ENCODE data around the gene ZBTB24. TPM values are rescaled to one million over a fixed set of nuclear protein-coding genes. Genes with fewer than 3 reads are reported as not detected.

Gene ZBTB24
- total and polyA plus RNA-seq, 2 of the 13 experiments (the other 11 are each of a cell fraction or from before 2014, with no cell fraction given), result 1.5 to 6.2 TPM

DNA sequence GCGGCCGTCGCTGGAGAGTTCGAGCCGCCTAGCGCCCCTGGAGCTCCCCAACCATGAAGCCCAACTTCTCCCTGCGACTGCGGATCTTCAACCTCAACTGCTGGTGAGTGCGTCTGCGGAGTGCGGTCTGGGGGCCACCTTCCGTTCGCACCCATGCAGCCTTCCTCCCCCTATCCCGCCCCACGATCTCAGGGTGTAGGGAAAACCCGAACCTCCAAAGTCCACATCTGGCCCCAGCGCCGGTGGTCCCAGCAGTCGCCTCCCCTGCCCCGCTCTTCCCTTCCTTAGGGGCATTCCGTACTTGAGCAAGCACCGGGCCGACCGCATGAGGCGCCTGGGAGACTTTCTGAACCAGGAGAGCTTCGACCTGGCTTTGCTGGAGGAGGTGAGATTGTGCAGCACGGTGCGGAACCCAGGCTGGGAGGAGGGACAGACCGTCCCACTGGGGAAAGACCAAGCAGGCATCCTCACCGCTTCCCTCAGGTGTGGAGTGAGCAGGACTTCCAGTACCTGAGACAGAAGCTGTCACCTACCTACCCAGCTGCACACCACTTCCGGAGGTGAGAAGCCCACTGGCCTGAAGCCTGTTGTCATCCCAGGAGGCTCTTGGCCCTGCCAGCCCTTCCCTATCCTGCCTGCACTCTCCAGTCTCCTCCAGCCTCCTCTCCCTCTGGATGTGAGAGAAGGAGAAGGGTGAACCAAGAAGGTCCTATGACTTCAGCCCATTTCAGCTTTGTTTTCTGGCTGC lies 41.8 kb downstream of the ZBTB24 start (continued):
- no peak for TF ChIP-seq SMARCC2 (IDR thresholded peaks at IDR 0.05)
- no peak for TF ChIP-seq FOXO1 (CRISPR knock-in tag; IDR thresholded peaks at IDR 0.05)
- no peak for TF ChIP-seq TRIM24 (CRISPR knock-in tag; IDR thresholded peaks at IDR 0.05)
- no peak for TF ChIP-seq PHF21A (CRISPR knock-in tag; IDR thresholded peaks at IDR 0.05)
- TF ChIP-seq HNRNPLL (IDR thresholded peaks at IDR 0.05; ENCODE audit: low read depth, low read length, poor library complexity, severe bottlenecking), result peak; percentile 77
- TF ChIP-seq MTF1 (CRISPR knock-in tag; IDR thresholded peaks at IDR 0.05), result no peak
- no peak for TF ChIP-seq ZNF451 (CRISPR knock-in tag; IDR thresholded peaks at IDR 0.05)
- no peak for TF ChIP-seq RFXANK (CRISPR knock-in tag; IDR thresholded peaks at IDR 0.05)
- TF ChIP-seq, protein P1, sequence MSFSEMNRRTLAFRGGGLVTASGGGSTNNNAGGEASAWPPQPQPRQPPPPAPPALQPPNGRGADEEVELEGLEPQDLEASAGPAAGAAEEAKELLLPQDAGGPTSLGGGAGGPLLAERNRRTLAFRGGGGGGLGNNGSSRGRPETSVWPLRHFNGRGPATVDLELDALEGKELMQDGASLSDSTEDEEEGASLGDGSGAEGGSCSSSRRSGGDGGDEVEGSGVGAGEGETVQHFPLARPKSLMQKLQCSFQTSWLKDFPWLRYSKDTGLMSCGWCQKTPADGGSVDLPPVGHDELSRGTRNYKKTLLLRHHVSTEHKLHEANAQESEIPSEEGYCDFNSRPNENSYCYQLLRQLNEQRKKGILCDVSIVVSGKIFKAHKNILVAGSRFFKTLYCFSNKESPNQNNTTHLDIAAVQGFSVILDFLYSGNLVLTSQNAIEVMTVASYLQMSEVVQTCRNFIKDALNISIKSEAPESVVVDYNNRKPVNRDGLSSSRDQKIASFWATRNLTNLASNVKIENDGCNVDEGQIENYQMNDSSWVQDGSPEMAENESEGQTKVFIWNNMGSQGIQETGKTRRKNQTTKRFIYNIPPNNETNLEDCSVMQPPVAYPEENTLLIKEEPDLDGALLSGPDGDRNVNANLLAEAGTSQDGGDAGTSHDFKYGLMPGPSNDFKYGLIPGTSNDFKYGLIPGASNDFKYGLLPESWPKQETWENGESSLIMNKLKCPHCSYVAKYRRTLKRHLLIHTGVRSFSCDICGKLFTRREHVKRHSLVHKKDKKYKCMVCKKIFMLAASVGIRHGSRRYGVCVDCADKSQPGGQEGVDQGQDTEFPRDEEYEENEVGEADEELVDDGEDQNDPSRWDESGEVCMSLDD (CRISPR knock-in tag; IDR thresholded peaks at IDR 0.05; ENCODE audit: borderline replicate concordance), result no peak
- TF ChIP-seq, protein P2, sequence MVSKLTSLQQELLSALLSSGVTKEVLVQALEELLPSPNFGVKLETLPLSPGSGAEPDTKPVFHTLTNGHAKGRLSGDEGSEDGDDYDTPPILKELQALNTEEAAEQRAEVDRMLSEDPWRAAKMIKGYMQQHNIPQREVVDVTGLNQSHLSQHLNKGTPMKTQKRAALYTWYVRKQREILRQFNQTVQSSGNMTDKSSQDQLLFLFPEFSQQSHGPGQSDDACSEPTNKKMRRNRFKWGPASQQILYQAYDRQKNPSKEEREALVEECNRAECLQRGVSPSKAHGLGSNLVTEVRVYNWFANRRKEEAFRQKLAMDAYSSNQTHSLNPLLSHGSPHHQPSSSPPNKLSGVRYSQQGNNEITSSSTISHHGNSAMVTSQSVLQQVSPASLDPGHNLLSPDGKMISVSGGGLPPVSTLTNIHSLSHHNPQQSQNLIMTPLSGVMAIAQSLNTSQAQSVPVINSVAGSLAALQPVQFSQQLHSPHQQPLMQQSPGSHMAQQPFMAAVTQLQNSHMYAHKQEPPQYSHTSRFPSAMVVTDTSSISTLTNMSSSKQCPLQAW (CRISPR knock-in tag; IDR thresholded peaks at IDR 0.05), result no peak
- TF ChIP-seq, protein P3, sequence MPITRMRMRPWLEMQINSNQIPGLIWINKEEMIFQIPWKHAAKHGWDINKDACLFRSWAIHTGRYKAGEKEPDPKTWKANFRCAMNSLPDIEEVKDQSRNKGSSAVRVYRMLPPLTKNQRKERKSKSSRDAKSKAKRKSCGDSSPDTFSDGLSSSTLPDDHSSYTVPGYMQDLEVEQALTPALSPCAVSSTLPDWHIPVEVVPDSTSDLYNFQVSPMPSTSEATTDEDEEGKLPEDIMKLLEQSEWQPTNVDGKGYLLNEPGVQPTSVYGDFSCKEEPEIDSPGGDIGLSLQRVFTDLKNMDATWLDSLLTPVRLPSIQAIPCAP (CRISPR knock-in tag; IDR thresholded peaks at IDR 0.05; ENCODE audit: low read depth), result no peak
- TF ChIP-seq HNRNPK (IDR thresholded peaks at IDR 0.05; ENCODE audit: low read depth, low read length, poor library complexity, severe bottlenecking), result no peak
- TF ChIP-seq ZNF557 (CRISPR knock-in tag; IDR thresholded peaks at IDR 0.05), result no peak
- TF ChIP-seq, protein P4, sequence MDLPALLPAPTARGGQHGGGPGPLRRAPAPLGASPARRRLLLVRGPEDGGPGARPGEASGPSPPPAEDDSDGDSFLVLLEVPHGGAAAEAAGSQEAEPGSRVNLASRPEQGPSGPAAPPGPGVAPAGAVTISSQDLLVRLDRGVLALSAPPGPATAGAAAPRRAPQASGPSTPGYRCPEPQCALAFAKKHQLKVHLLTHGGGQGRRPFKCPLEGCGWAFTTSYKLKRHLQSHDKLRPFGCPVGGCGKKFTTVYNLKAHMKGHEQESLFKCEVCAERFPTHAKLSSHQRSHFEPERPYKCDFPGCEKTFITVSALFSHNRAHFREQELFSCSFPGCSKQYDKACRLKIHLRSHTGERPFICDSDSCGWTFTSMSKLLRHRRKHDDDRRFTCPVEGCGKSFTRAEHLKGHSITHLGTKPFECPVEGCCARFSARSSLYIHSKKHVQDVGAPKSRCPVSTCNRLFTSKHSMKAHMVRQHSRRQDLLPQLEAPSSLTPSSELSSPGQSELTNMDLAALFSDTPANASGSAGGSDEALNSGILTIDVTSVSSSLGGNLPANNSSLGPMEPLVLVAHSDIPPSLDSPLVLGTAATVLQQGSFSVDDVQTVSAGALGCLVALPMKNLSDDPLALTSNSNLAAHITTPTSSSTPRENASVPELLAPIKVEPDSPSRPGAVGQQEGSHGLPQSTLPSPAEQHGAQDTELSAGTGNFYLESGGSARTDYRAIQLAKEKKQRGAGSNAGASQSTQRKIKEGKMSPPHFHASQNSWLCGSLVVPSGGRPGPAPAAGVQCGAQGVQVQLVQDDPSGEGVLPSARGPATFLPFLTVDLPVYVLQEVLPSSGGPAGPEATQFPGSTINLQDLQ (CRISPR knock-in tag; IDR thresholded peaks at IDR 0.05), result no peak
- TF ChIP-seq FOSL1 (CRISPR knock-in tag; IDR thresholded peaks at IDR 0.05; ENCODE audit: borderline replicate concordance), result no peak
- TF ChIP-seq KLF6 (CRISPR knock-in tag; IDR thresholded peaks at IDR 0.05), result no peak
- no peak for TF ChIP-seq RFXAP (CRISPR knock-in tag; IDR thresholded peaks at IDR 0.05; ENCODE audit: borderline replicate concordance)
- no peak for TF ChIP-seq POLR2G (IDR thresholded peaks at IDR 0.05; ENCODE audit: low read depth, low read length)
- TF ChIP-seq TEAD3 (CRISPR knock-in tag; optimal IDR thresholded peaks at IDR 0.05; ENCODE audit: borderline replicate concordance), result no peak
- no peak for TF ChIP-seq SIX4 (CRISPR knock-in tag; IDR thresholded peaks at IDR 0.05)
- TF ChIP-seq, protein P5, sequence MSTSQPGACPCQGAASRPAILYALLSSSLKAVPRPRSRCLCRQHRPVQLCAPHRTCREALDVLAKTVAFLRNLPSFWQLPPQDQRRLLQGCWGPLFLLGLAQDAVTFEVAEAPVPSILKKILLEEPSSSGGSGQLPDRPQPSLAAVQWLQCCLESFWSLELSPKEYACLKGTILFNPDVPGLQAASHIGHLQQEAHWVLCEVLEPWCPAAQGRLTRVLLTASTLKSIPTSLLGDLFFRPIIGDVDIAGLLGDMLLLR (CRISPR knock-in tag; IDR thresholded peaks at IDR 0.05), result no peak
- no peak for TF ChIP-seq SETDB1 (CRISPR knock-in tag; IDR thresholded peaks at IDR 0.05; ENCODE audit: borderline replicate concordance)
- no peak for TF ChIP-seq NPAS2 (CRISPR knock-in tag; IDR thresholded peaks at IDR 0.05; ENCODE audit: borderline replicate concordance)
